Measurements from ENCODE around the gene CSTPP1.

The CSTPP1 gene

GRCh38 chr11:47171061-47171838, 234.7 kb downstream of the CSTPP1 start:
- Mint-ChIP-seq H3K9me3 (no peaks in the 10 kb centered on the region), H3K4me3 (peak overlapping the region in 1 of 3 experiments; percentile 34), H3K27me3 (ENCODE audit: low read depth) (no peaks in the 10 kb centered on the region), H3K4me1 (peaks cover 12% of the 10 kb centered on the region), H3K36me3 (ENCODE audit: low read depth) (peaks cover 46% of the 10 kb centered on the region), H3K27ac (no peak overlapping the region)
- no peak for TF ChIP-seq CTCF (IDR thresholded peaks at IDR 0.05; ENCODE audit: unreplicated experiment in 3 of 3)

DNA sequence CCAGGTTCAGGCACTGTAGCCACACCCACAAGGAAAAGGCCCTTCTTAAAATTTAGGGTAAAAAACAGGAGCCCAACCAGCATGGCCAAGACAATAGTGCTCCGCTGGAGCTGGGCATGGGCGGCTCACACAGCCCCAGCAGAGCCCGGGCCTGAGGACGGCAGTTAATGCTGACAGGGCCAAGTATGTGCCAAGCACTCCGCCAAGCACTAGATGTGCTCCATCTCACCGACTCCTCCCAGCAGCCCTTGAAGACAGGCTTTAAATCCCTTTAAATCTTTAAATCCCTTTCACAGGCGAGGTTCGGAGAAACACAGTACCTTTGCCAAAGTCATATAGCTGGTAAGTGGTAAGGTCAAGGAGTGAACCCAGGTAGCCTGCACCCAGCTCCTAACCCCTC, 235.3 kb downstream of the CSTPP1 start:
- H3K4me1 Mint-ChIP-seq: peaks cover 12% of the 10 kb centered on the region
- H3K36me3 Mint-ChIP-seq (ENCODE audit: low read depth): peaks cover 42% of the 10 kb centered on the region
- no peaks in the 10 kb centered on the region for H3K9me3 Mint-ChIP-seq
- no peak for TF ChIP-seq CTCF (IDR thresholded peaks at IDR 0.05; ENCODE audit: unreplicated experiment in 3 of 3)
- H3K4me3 Mint-ChIP-seq: no peak overlapping the region
- no peak overlapping the region for H3K27ac Mint-ChIP-seq
- H3K27me3 Mint-ChIP-seq (ENCODE audit: low read depth): no peaks in the 10 kb centered on the region

- H3K4me1 Mint-ChIP-seq: peaks cover 19% of the 10 kb centered on the region
- no peak for TF ChIP-seq CTCF (IDR thresholded peaks at IDR 0.05; ENCODE audit: unreplicated experiment in 3 of 3)
- peaks cover 36% of the 10 kb centered on the region for H3K36me3 Mint-ChIP-seq (ENCODE audit: low read depth)
- no peaks in the 10 kb centered on the region for H3K9me3 Mint-ChIP-seq
- no peak overlapping the region for H3K27ac Mint-ChIP-seq
- peak overlapping the region; percentile 12 to 84 (median 82) for H3K4me3 Mint-ChIP-seq
- H3K27me3 Mint-ChIP-seq (ENCODE audit: low read depth): no peaks in the 10 kb centered on the region
Observed at GRCh38 chr11:47172740-47173336, 236.3 kb downstream of the CSTPP1 start.

DNA sequence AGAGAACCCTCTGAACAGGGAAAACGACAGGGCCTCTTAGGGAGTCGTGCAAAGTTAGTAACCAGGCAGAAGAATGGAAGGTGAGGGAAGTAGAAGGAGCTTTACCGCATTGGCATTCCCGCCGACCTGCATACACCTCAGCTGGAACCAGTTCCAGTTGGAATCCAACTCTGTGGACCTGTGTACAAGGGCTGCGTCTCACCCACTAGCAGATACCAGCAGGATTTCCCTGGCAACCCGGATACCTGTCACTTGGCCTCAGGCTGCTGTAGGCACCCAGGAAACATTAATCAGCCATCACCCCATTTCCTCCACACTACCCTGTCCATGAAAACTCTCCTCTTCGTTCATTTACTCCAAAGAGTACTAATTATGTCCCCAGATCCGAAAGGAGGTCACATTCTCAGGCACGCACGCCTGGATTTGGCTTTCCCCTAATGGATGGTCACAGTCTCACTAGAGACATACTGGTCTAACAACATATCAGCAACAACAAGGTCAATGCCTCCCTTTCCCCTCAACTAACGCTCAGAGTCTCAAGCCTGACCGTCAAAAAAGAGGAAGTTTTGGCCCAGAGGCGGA, 239.3 kb downstream of the CSTPP1 start:
- TF ChIP-seq CTCF (IDR thresholded peaks at IDR 0.05; ENCODE audit: unreplicated experiment in 3 of 3): no peak

GRCh38 chr11:47176328-47177228, 240.0 kb downstream of the CSTPP1 start, which contains the start of gene ARFGAP2:
TSS of gene ARFGAP2 (minus strand) at chr11:47176879. CDS start at chr11:47176853, 26 bp downstream.
- peak within 1 kb of the TSS; percentile 97 to 99 (median 98) for H3K4me3 Mint-ChIP-seq
- H3K27me3 Mint-ChIP-seq (ENCODE audit: low read depth): no peaks in the 10 kb centered on the region
- TF ChIP-seq CTCF (IDR thresholded peaks at IDR 0.05; ENCODE audit: unreplicated experiment in 3 of 3): no peak
- peaks cover 24% of the 10 kb centered on the region for H3K4me1 Mint-ChIP-seq
- H3K9me3 Mint-ChIP-seq: no peaks in the 10 kb centered on the region
- H3K27ac Mint-ChIP-seq: peak within 1 kb of the TSS; percentile 99 to 100 (median 99)
- H3K36me3 Mint-ChIP-seq (ENCODE audit: low read depth): peaks cover 30% of the 10 kb centered on the region

More for the DNA sequence above, 239.3 kb downstream of the CSTPP1 start:
- peak overlapping the region; percentile 97 to 99 (median 98) for H3K4me3 Mint-ChIP-seq
- no peaks in the 10 kb centered on the region for H3K27me3 Mint-ChIP-seq (ENCODE audit: low read depth)
- peaks cover 33% of the 10 kb centered on the region for H3K36me3 Mint-ChIP-seq (ENCODE audit: low read depth)
- no peaks in the 10 kb centered on the region for H3K9me3 Mint-ChIP-seq
- H3K4me1 Mint-ChIP-seq: peaks cover 24% of the 10 kb centered on the region
- peak overlapping the region; percentile 96 to 100 (median 99) for H3K27ac Mint-ChIP-seq
